GM19351 (cell line): ENCODE data around the gene SPTSSA.
"Not testable (repeated sequence)": the region's sequence is repeated elsewhere in the genome, so short reads cannot be mapped to it uniquely, and the experiment has no call there.

Source experiments
- ATAC-seq: cut with Tn5 transposase; IDR thresholded peaks from one replicate; pipeline ENCODE4 v1.9.1; 2021; ENCODE audit warnings: mild to moderate bottlenecking, moderate library complexity; ENCODE audit not compliant: unreplicated experiment

SPTSSA gene, protein sequence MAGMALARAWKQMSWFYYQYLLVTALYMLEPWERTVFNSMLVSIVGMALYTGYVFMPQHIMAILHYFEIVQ

DNA sequence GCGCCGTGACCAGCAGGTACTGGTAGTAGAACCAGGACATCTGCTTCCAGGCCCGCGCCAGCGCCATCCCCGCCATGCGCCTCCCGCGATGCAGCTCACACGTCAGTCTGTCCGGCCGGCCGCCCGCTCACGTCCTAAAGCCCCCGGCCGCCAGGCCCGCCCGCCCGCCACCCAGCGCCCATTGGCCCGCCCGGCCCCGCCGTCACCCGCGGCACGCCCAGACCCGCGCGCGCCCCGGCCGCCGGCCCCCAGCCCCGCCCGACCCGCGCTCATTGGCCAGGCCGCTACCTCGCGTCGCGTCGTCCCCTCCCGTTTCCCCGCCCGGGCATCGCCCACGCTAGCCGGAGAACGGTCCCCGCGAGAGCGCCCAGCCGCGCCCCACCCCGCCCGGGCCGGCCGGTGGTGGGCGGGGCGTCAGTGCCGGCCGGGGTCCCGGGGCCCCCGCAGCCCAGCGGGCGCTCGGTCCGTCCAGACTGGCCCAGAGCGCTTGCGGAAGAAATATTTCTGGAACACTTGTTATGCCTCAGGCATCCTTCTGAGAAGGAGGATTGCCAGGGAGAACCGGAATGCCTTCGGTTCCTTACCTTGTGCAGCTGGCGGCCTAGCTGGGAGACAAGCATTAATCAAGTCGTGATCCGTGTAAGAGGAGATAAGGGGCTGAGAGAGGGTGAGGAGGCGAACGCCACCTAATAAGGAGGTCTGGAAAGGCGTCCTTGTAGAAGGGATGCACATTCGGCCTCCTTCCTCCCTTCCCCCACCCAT lies at the start of gene SPTSSA:
Gene SPTSSA (minus strand): TSS at position 109 of the 762 bp plus-strand sequence. CDS start 33 bp downstream, at position 76.
- peak; percentile 87 for ATAC-seq

DNA sequence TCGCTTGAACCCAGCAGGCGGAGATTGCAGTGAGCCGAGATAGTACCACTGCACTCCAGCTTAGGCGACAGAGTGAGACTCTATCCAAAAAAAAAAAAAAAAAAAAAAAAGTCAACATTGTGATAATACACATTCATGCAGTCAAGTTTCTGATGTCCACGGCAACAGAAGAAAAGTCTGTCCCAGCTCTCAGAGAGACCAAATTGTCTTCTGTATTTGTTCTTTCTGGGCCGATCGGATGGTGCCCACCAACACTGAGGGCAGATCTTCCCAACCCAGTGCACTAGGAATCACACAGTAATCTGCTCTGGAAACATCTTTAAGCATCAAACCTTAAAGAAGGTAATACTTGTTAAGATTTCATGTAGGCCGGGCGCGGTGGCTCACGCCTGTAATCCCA lies 45.8 kb upstream of the SPTSSA start:
- ATAC-seq, result no peak

DNA sequence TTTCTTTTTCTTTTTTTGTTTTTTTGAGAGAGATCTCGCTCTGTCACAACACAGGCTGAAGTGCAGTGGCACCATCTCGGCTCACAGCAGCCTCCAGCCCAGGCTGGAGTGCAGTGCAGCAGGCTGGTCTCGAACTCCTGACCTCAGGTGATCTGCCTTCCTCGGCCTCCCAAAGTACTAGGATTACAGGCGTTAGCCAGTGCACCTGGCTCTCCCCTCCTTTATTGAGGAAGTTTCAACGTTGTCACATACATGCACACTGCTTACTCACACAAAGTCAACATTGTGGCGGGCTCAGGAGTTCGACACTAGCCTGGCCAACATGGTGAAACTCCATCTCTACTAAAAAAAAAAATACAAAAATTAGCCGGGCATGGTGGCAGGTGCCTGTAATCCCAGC lies 45.4 kb upstream of the SPTSSA start:
- ATAC-seq, result no peak

DNA sequence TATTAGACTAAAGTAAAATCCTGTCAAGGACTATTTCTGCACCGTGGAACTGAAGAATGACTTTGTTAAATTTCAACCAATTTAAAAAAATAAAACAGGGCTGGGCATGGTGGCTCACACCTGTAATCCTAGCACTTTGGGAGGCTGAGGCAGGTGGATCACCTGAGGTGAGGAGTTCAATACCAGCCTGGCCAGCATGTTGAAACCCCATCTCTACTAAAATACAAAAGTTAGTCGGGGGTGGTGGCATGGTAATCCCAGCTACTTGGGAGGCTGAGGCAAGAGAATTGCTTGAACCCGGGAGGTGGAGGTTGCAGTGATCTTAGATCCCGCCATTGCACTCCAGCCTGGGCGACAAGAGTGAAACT lies 43.1 kb upstream of the SPTSSA start:
- not testable (repeated sequence) for ATAC-seq

GRCh38 chr14:34504027-34504426 lies 42.0 kb upstream of the SPTSSA start:
- not testable (repeated sequence) for ATAC-seq

DNA sequence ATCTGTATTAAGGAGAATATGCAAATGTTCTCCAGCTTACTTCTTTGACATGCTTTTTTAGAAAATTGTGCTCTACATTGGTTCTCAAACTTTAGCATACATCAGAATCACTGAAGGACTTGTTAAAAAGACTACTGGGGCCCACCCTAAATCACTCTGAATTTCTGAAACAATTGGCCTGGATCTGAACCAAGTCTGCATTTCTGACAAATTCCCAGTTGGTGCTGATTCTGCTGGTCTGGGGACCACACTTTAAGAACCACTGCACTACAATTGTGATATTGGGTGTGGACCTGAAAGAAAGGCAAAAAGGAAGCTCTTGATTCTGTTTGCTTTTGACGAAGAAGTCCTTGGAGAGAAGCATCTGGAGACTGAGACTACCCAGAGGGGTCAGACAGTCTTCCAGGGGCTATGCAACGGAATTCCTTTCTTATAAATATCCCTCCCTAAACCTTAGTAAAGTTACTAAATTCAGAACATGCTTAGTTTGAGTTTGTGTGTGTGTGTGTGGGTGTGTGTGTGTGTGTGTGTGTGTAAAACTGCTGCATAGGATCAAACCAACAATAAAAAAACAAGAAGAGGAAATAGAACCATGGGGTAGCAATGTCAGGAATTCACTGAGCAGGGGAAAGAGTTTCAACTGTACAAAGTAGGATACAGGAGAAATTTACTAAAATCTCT lies 40.6 kb upstream of the SPTSSA start:
- no peak for ATAC-seq

DNA sequence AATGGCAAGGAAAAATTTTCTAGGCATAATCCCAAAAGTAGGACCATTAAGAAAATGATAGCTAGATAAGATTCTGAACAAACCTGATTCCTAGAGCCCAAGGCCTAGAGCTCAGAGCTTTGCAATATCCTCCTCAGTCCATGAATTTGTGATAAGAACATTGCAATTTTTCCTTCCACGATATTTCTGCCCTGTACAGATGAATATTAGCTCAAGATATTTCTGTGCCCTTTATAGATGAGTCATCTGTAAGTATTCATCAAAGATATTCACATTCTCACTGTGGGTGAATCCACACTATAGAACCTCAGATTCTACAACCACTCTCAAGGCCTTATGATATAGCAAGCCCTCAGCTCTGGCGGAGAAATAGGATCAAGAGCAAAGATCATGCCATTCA lies 40.0 kb upstream of the SPTSSA start:
- no peak for ATAC-seq

DNA sequence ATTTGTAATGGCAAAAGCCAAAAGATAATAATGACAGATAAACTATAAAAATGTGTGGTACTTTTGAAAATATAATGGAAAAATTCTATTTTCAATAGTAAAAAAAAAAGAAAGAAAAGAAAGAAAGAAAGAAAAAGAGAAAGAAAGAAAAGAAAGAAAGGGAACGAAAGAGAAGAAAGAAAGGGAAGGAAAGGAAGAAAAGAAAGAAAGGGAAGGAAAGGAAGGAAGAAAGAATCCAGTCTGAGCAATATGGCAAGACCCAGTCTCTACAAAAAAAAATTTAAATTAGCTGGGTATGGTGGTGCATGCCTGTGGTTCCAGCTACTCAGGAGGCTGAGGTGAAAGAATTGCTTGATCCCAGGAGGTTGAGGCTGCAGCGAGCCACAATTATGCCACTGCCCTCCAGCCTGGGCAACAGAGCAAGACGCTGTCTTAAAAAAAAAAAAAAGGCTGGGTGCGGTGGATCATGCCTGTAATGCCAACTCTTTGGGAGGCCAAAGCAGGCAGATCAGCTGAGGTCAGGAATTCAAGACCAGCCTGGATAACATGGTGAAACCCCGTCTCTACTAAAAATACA lies 39.1 kb upstream of the SPTSSA start:
- ATAC-seq, result no peak

GRCh38 chr14:34498684-34499412 lies 36.8 kb upstream of the SPTSSA start:
- ATAC-seq, result no peak

DNA sequence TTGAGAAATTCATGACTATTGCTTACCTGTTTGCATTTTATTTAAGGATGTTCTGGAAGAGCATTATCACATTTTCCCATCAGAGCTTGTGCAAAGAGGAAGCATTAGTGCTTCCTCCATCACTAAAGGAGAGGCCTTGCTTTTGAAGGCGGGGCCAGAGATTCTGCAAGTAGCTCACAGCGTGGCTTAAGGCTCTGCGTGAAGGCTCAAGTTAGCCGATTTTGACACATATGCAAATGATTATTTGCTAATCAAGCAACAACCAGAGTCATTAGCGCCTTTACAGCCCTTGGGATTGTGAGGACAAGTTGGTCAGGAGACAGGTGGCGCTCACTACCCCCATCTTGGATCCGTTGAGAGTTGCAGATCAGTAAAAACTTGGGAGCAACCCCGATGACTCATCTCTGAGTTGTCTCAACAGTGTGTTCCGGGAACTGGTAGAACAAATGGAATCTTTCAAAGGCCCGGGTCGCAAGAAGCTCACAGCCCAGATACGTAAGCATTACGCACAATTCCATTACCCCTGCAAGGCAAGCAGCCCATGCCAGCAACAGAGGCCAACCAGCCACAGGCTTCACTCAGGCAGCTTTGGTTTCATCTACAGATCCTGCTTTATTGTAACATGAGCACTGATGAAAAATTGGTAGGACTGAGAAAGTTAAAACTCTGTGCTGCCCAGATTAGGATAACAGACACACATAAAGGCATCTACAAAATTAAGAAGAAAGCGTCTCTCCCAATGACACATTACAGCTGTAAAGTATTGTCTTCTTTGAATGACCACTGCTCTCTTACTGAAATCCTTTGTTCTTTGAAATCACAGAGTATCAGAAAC lies 34.9 kb upstream of the SPTSSA start:
- ATAC-seq, result no peak

- no peak for ATAC-seq
Observed at GRCh38 chr14:34496007-34496678, 34.1 kb upstream of the SPTSSA start.

DNA sequence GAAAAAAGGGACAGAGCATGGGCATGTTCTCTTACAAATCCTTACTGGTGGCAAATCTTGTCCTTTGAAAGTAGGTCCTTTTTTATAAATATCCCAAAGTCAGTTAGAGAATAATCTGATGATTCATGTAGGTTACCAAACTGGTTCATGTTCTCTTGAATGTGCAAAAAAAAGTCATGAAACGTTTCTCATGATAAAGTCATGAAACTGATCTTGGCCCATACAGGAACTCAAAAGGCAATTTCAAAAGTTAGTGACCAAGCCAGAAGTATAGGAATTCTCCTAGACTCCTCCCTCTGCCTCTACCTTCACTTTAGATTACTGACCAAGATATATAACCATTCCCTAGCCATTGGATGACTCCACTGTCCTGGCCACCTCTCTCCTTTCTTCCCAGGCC lies 27.3 kb upstream of the SPTSSA start:
- ATAC-seq, result no peak

DNA sequence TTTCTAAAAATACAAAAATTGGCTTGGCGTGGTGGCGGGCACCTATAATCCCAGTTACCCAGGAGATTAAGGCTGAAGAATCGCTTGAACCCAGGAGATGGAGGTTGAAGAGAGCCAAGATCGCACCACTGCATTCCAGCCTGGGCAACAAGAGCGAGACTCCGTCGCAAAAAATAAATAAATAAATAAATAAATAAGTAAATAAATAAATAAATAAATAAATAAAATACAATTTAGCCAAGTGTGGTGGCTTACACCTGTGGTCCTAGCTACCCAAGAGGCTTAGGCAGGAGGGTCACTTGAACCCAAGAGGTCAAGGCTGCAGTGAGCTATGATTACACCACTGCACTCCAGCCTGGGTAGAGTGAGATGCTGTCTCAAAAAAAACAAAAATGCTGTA lies 26.5 kb upstream of the SPTSSA start:
- no peak for ATAC-seq

- ATAC-seq, result no peak
Observed at GRCh38 chr14:34484726-34485125, 22.7 kb upstream of the SPTSSA start.

- ATAC-seq, result no peak
Observed at GRCh38 chr14:34482463-34482862, 20.4 kb upstream of the SPTSSA start.

DNA sequence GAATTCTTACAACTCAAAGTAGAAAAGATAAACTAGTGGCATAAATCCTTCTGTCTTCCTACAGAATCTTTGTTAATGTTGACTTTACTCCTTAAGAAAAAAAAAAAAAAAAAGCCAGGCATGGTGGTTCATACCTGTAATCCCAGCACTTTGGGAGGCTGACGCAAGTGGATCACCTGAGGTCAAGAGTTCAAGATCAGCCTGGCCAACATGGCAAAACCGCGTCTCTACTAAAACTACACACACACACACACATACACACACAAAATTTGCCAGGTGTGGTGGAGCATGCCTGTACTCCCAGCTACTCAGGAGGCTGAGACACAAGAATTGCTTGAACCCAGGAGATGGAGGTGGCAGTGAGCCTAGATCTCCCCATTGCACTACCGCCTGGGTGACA lies 17.7 kb upstream of the SPTSSA start:
- ATAC-seq, result no peak

DNA sequence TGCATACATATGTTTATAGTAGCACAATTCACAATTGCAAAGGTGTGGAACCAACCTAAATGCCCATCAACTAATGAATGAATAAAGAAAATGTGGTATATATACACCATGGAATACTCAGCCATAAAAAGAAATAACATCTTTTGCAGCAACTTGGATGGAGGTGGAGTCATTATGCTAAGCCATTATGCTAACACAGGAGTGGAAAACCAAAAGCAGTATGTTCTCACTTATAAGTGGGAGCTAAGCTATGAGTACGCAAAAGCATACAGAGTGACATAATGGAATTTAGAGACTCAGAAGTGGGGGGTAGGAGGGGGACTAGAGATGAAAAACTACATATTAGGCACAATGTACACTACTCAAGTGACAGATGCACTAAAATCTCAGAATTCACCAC lies 16.2 kb upstream of the SPTSSA start:
- no peak for ATAC-seq

DNA sequence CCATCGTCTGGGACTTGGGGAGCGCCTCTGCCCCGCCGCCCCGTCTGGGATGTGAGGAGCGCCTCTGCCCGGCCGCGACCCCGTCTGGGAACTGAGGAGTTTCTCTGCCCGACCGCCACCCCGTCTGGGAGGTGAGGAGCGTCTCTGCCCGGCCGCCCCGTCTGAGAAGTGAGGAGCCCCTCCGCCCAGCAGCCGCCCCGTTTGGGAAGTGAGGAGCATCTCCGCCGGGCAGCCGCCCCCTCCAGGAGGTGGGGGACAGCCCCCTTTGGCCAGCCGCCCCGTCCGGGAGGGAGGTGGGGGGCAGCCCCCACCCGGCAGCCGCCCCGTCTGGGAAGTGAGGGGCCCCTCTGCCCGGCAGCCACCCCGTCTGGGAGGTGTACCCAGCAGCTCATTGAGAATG lies 14.0 kb upstream of the SPTSSA start:
- not testable (repeated sequence) for ATAC-seq

- no peak for ATAC-seq
Observed at GRCh38 chr14:34475163-34475562, 13.1 kb upstream of the SPTSSA start.

- no peak for ATAC-seq
Observed at GRCh38 chr14:34474187-34474679, 12.2 kb upstream of the SPTSSA start.
